ENCODE data around the gene CCDC136. TPM values are rescaled to one million over a fixed set of nuclear protein-coding genes. Genes with fewer than 3 reads are reported as not detected.

CCDC136 gene
- total RNA-seq, 1 experiment from 2014 or later = 31.1 TPM

GRCh38 chr7:128752251-128752650 lies 39.5 kb upstream of the CCDC136 start:
- H3K79me2 ChIP-seq (ENCODE audit: insufficient read depth, low read length) = peaks cover 3% of the 10 kb centered on the region; the same call in 1 of the 2 replicates

More at GRCh38 chr7:128752251-128752650, 39.5 kb upstream of the CCDC136 start:
- peaks cover 14% of the 10 kb centered on the region for H3K79me1 ChIP-seq (ENCODE audit: insufficient read depth, low read depth, low read length, poor library complexity, severe bottlenecking)
- H2BK20ac ChIP-seq (ENCODE audit: low read depth, low read length, poor library complexity, severe bottlenecking) = no peak overlapping the region
- H3T11ph ChIP-seq (ENCODE audit: low read length) = no peak overlapping the region
- H2AK5ac ChIP-seq (ENCODE audit: insufficient read length, low read length) = no peak overlapping the region
- Mint-ChIP-seq H3K36me3 (ENCODE audit: insufficient read depth in 1 of 3, low read depth in 3 of 3) (peaks cover 30 to 80% (median 71%) of the 10 kb centered on the region in 3 experiments), H3K27ac (no peak overlapping the region), H3K4me1 (peaks cover 2 to 4% of the 10 kb centered on the region in 2 experiments; a peak in 2 of 4 replicates), H3K27me3 (ENCODE audit: low read depth) (no peaks in the 10 kb centered on the region), H3K9me3 (no peaks in the 10 kb centered on the region), H3K4me3 (no peak overlapping the region)
- no peak overlapping the region for H2BK15ac ChIP-seq (ENCODE audit: low read depth, low read length)
- no peak overlapping the region for H3K9ac ChIP-seq (ENCODE audit: extremely low read depth, insufficient read length, low read length)
- H3K27me3 ChIP-seq (ENCODE audit: insufficient read depth, low read length) = no peaks in the 10 kb centered on the region
- no peak overlapping the region for H3K14ac ChIP-seq (ENCODE audit: insufficient read depth, low read length)
- H3K4me1 ChIP-seq (ENCODE audit: insufficient read depth, low read length) = no peaks in the 10 kb centered on the region
- H3K23ac ChIP-seq (ENCODE audit: insufficient read length, low read depth, low read length) = no peak overlapping the region
- H3K27ac ChIP-seq (ENCODE audit: insufficient read length, low read depth, low read length) = no peak overlapping the region
- no peaks in the 10 kb centered on the region for H3K23me2 ChIP-seq (ENCODE audit: insufficient read length, low read depth, low read length, poor library complexity, severe bottlenecking)
- H3K4me2 ChIP-seq (ENCODE audit: insufficient read depth, insufficient read length, low read length) = no peak overlapping the region
- no peak for DNase-seq
- H4K8ac ChIP-seq (replicated peaks; ENCODE audit: insufficient read length, low read depth, low read length) = no peak overlapping the region
- no peak overlapping the region for H3K18ac ChIP-seq (ENCODE audit: insufficient read length, low read depth, low read length)
- WGBS (ENCODE audit: extremely low coverage, insufficient read length, low lambda C conversion rate) = no CpG with 5 or more reads among the region's 1 CpG
- no peak overlapping the region for H3K4ac ChIP-seq (ENCODE audit: low read depth, low read length)
- no peak for TF ChIP-seq CTCF (conservative IDR thresholded peaks at IDR 0.05)
- no peak overlapping the region for H3K56ac ChIP-seq (ENCODE audit: insufficient read length, low read depth, low read length)
- H4K91ac ChIP-seq (ENCODE audit: insufficient read length, low read depth, low read length) = no peak overlapping the region
- no peak overlapping the region for H2BK5ac ChIP-seq (ENCODE audit: insufficient read length, low read length)
- H2BK120ac ChIP-seq (ENCODE audit: low read depth, low read length, poor library complexity, severe bottlenecking) = no peak overlapping the region
- no peak overlapping the region for H2AFZ ChIP-seq (ENCODE audit: low read length)
- H4K20me1 ChIP-seq (ENCODE audit: control insufficient read depth, insufficient read depth, insufficient read length) = no peaks in the 10 kb centered on the region
- H3K9me3 ChIP-seq (ENCODE audit: control insufficient read depth, low read depth, low read length) = no peaks in the 10 kb centered on the region
- H4K5ac ChIP-seq (ENCODE audit: insufficient read length, low read depth, low read length) = no peak overlapping the region
- H2BK12ac ChIP-seq (ENCODE audit: insufficient read length, low read depth, low read length) = no peak overlapping the region
